HepG2 (cell line): ENCODE results near the gene ADCY6. TPM values are rescaled to one million over a fixed set of nuclear protein-coding genes. Genes with fewer than 3 reads are reported as not detected.

Experiments
- ATAC-seq: fragments of 200-7000 bp; cut with Tn5 transposase; 3 replicates; pipeline ENCODE4 v1.9.1; 2020; ENCODE audit warnings: mild to moderate bottlenecking, moderate library complexity
- BruUV-seq: library from RNA; stranded (reverse); fragments of 400-500 nt; replicated peaks from 2 replicates; lab custom pipeline; 2021; lab: Mats Ljungman, UMichigan
- CTCF ChIA-PET: fragments of 300-600 bp; formaldehyde crosslinking; extraction: SDS; loops from one replicate; lab custom pipeline; 2021; ENCODE audit warnings: low total read pairs, inconsistent platforms, low intra/inter-chr PET ratio; lab: Yijun Ruan, JAX
- POLR2A ChIA-PET: fragments of 350-600 bp; sonication (Branson Sonifier 250); formaldehyde crosslinking; loops from one replicate; lab custom pipeline; 2020; ENCODE audit warnings: antibody characterized with exemption, inconsistent platforms; lab: Yijun Ruan, JAX
- DNase-seq: peaks from one replicate; pipeline ENCODE4 v3.0.0-alpha.2; 2015; ENCODE audit warnings: low spot score
- FAIRE-seq: peaks from 3 replicates; lab custom pipeline; 2011; peaks lifted over from hg19 to GRCh38; lab: Jason Lieb, UNC
- H2AFZ ChIP-seq: one replicate; pipeline ENCODE4 v1.6.1; 2011; ENCODE audit warnings: low read length, inconsistent platforms
- H3K27ac ChIP-seq: fragments of 300-600 bp; 3 replicates; pipeline ENCODE4 v1.8.0; 2011; ENCODE audit warnings: mixed run types, mild to moderate bottlenecking, mixed read lengths, low read length, inconsistent platforms; ENCODE audit not compliant: insufficient read depth; ENCODE audit errors: extremely low read length
- H3K27me3 ChIP-seq, 2 experiments: fragments of 200-600 bp in 1 of 2; 2 replicates in 1 of 2; 3 replicates in 1 of 2; pipeline versions ENCODE4 v1.6.0 to v1.8.0; 2011; ENCODE audit warnings: low read length in 2 of 2, mild to moderate bottlenecking in 2 of 2, moderate library complexity in 2 of 2, inconsistent platforms in 1 of 2; ENCODE audit not compliant: insufficient read depth in 2 of 2, control insufficient read depth in 1 of 2
- H3K36me3 ChIP-seq, 2 experiments: fragments of 200-600 bp in 1 of 2; replicated peaks in 1 of 2; 2 replicates in 1 of 2; 3 replicates in 1 of 2; pipeline versions ENCODE4 v1.5.1 to v1.8.0; 2011; ENCODE audit warnings: low read length in 2 of 2, inconsistent platforms in 1 of 2; ENCODE audit not compliant: insufficient read depth in 2 of 2, control insufficient read depth in 1 of 2
- H3K4me1 ChIP-seq: 2 replicates; pipeline ENCODE4 v1.5.1; 2012; ENCODE audit warnings: low read length, inconsistent platforms; ENCODE audit not compliant: insufficient read depth
- H3K4me2 ChIP-seq: 2 replicates; pipeline ENCODE4 v1.6.0; 2011; ENCODE audit warnings: low read depth, low read length, inconsistent platforms
- H3K4me3 ChIP-seq, 3 experiments: fragments of 200-600 bp in 1 of 3; sonication (generic), shearing (Covaris generic) in 1 of 3; replicated peaks in 1 of 3; 2 replicates each; pipeline ENCODE4 v1.5.1; 2011 to 2016; ENCODE audit warnings: low read length in 3 of 3, inconsistent platforms in 2 of 3, low read depth in 2 of 3, mild to moderate bottlenecking in 2 of 3, control low read depth in 1 of 3, mixed read lengths in 1 of 3; ENCODE audit not compliant: insufficient read depth in 1 of 3
- H3K79me2 ChIP-seq: one replicate; pipeline ENCODE4 v1.6.1; 2011; ENCODE audit warnings: low read length, inconsistent platforms; ENCODE audit not compliant: insufficient read depth
- H3K9ac ChIP-seq: 2 replicates; pipeline ENCODE4 v1.6.0; 2011; ENCODE audit warnings: mild to moderate bottlenecking, low read depth, low read length, inconsistent platforms; ENCODE audit not compliant: insufficient read depth
- H3K9me3 ChIP-seq: 2 replicates; pipeline ENCODE4 v1.5.1; 2012; ENCODE audit warnings: mild to moderate bottlenecking, low read length
- H4K20me1 ChIP-seq: 2 replicates; pipeline ENCODE4 v1.6.0; 2011; ENCODE audit warnings: inconsistent platforms, mild to moderate bottlenecking, low read length, moderate library complexity; ENCODE audit not compliant: insufficient read depth
- ATF4 ChIP-seq, 2 experiments: fragments of 450-650 bp in 1 of 2; sonication (generic) in 1 of 2; formaldehyde crosslinking; IDR thresholded peaks; 2 replicates each; pipeline versions ENCODE4 v1.5.0 to v1.8.0; 2020 to 2022; ENCODE audit warnings: mild to moderate bottlenecking in 1 of 2, missing genetic modification reagents in 1 of 2
- PLSCR1 ChIP-seq: sonication (generic); formaldehyde crosslinking; IDR thresholded peaks from 2 replicates; pipeline ENCODE4 v1.5.0; 2020; ENCODE audit warnings: missing genetic modification reagents, mild to moderate bottlenecking, borderline replicate concordance
- SKIL ChIP-seq: sonication (generic); formaldehyde crosslinking; IDR thresholded peaks from 2 replicates; pipeline ENCODE4 v1.8.0; 2022; ENCODE audit warnings: missing genetic modification reagents, mild to moderate bottlenecking, moderate library complexity, borderline replicate concordance
- TEAD2 ChIP-seq: sonication (generic); formaldehyde crosslinking; IDR thresholded peaks from 2 replicates; pipeline ENCODE4 v1.9.0; 2021; ENCODE audit warnings: missing genetic modification reagents
- WGBS: methylation state at CpG from one replicate; pipeline ENCODE4 v1.1.6; 2017; ENCODE audit warnings: low lambda C conversion rate; 5-methylcytosine and 5-hydroxymethylcytosine counted together
- in situ Hi-C: cut with HindIII; loops from 2 replicates; pipeline ENCODE4 v1.10.0; 2017; ENCODE audit warnings: low pct_unique_long_range_greater_than_20kb; ENCODE audit not compliant: extremely low pct_ligation_motif_present
- intact Hi-C: fragments of 100-400 bp; cut with micrococcal nuclease; formaldehyde crosslinking; loops from one replicate; pipeline ENCODE4 v1.10.0; 2022; ENCODE audit not compliant: unreplicated experiment
- polyA plus RNA-seq, 8 experiments: library from polyadenylated mRNA; depleted of rRNA in 3 of 8; stranded (reverse) in 7 of 8; unstranded in 1 of 8; fragments of >200 nt; fragmentation: Illumina TruSeq in 4 of 8; extraction: Trizol in 4 of 8; gene quantifications; 2 replicates each; pipeline versions ENCODE4 v1.2.1 to v1.2.3, GENCODE V29; 2011 to 2016; ENCODE audit warnings: low read depth in 4 of 8, missing spikeins in 1 of 8, mixed read lengths in 1 of 8; ENCODE audit not compliant: insufficient read depth in 1 of 8
- total RNA-seq, 5 experiments: library from RNA; depleted of rRNA; stranded (reverse); fragments of >200 nt; fragmentation: Illumina TruSeq; extraction: Trizol; gene quantifications; 2 replicates each; pipeline ENCODE4 v1.2.3, GENCODE V29; 2016; ENCODE audit warnings: low read depth in 1 of 5

ADCY6 gene
- total and polyA plus RNA-seq, 2 of the 13 experiments (the other 11 are each of a cell fraction or from before 2014, with no cell fraction given): 10.6 to 11.8 TPM

DNA sequence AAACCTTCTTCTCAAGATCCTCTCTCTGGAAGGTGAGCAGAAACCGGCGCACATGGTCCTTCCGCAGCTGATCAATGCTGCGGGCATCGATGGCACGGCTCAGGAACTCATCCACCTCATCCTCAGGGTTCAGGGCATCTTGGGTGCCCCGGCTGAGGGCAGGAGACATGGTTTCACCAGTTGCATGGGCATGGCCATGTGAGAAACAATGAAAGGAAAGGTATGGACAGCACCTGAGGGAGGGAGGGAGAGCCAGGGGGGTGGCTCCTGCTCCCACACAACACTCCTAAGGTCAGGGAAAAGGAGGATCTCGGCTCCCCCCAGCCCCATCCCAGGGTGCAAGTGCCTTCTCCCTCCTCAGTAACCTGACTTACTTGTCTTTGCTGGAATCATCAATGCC is 13.6 kb downstream of the ADCY6 start (continued):
- TF ChIP-seq ATF4 (CRISPR knock-in tag; IDR thresholded peaks at IDR 0.05): no peak
- TF ChIP-seq, all 625 proteins: peak for 0

- Histone ChIP-seq H3K27me3 (no peaks in the 10 kb centered on the region; a peak in 1 of 5 replicates), H3K4me1 (no peaks in the 10 kb centered on the region), H3K9me3 (no peaks in the 10 kb centered on the region), H3K36me3 (peaks cover 18 to 39% of the 10 kb centered on the region in 2 experiments; a peak in 4 of 5 replicates), H3K9ac (no peak overlapping the region), H4K20me1 (no peaks in the 10 kb centered on the region), H3K4me2 (no peak overlapping the region), H3K27ac (no peak overlapping the region), H3K4me3 (no peak overlapping the region), H2AFZ (no peak overlapping the region), H3K79me2 (no peaks in the 10 kb centered on the region)
- no TSS peak for BruUV-seq
- TF ChIP-seq SKIL (CRISPR knock-in tag) (no peak), PLSCR1 (CRISPR knock-in tag) (no peak), TEAD2 (CRISPR knock-in tag) (no peak)
- ChIA-PET POLR2A (no interaction called here), CTCF (no interaction called here)
- ATAC-seq (no peak), DNase-seq (no peak), FAIRE-seq (no peak)
- WGBS: 71% methylated on average over 1 of the region's 2 CpGs
- intact Hi-C loops: no loop called here
- in situ Hi-C loops: no loop called here
These were observed 14.4 kb downstream of the ADCY6 start for GRCh38 chr12:48774516-48774915.
